Mesothelial cell of epicardium (in vitro differentiated cells): ENCODE data around the gene TNKS1BP1. TPM values are rescaled to one million over a fixed set of nuclear protein-coding genes. Genes with fewer than 3 reads are reported as not detected.

Source experiments
- DNase-seq, 2 experiments: peaks; one replicate each; pipeline ENCODE4 v3.0.0; 2021; ENCODE audit warnings: low spot score in 2 of 2; ENCODE audit not compliant: unreplicated experiment in 2 of 2
- H3K27ac Mint-ChIP-seq: 2 replicates; pipeline ENCODE4 v1.8.0; 2021; ENCODE audit warnings: mixed read lengths
- H3K27me3 Mint-ChIP-seq: 2 replicates; pipeline ENCODE4 v1.8.0; 2021; ENCODE audit warnings: low read depth, mixed read lengths
- H3K36me3 Mint-ChIP-seq: 2 replicates; pipeline ENCODE4 v1.8.0; 2021; ENCODE audit warnings: mixed read lengths
- H3K4me1 Mint-ChIP-seq: 2 replicates; pipeline ENCODE4 v1.8.0; 2021; ENCODE audit warnings: mixed read lengths
- H3K4me3 Mint-ChIP-seq: 2 replicates; pipeline ENCODE4 v1.8.0; 2021; ENCODE audit warnings: mild to moderate bottlenecking, moderate library complexity, mixed read lengths
- H3K9me3 Mint-ChIP-seq: 2 replicates; pipeline ENCODE4 v1.8.0; 2021; ENCODE audit warnings: mixed read lengths
- total RNA-seq: library from RNA; stranded (reverse); gene quantifications from 3 replicates; pipeline ENCODE4 v1.2.1, GENCODE V29; 2021
- TF ChIP-seq, protein P1 (sequence below): fragments of 200-600 bp; sonication (generic); IDR thresholded peaks from one replicate; pipeline ENCODE4 v1.5.0; 2021; ENCODE audit warnings: antibody characterized with exemption; ENCODE audit not compliant: unreplicated experiment

TNKS1BP1 gene
- total RNA-seq, 1 donor from 2014 or later = 216 TPM

DNA sequence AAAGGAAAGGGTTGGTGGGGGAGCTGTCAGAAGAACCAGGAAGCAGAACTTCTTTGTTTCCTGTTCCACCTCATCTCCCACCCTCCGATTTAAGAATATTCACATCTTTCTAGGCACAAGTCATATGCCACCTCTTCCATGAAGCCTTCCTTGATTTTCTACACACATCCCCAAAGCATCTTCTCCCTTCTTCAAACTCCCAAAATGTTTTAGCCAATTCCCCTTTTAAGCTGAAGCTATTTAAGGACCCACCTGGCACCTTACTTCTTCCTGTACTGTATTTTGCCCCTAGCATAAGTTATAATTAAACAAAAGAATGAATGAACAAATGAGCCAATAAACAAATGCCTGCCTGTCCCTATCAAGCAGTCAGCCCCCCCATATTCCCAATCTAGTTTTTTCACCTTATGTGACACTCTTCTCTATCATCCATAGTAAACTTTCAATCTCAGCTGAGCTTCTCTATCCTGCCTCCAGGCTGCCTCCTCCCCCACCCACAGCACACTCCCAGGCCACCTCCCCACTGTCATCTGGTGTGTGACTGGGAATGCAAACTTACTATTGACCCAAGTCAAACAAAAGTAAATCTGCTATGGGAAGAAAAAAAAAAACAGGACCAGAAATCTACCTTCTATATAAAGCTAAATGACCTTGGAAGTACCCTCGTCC is 3.9 kb downstream of the TNKS1BP1 start:
- no peak for DNase-seq
- Mint-ChIP-seq H3K36me3 (peaks cover 17% of the 10 kb centered on the region), H3K27me3 (no peaks in the 10 kb centered on the region), H3K9me3 (no peaks in the 10 kb centered on the region), H3K4me3 (peak overlapping the region; percentile 92), H3K27ac (peak overlapping the region; percentile 98), H3K4me1 (peaks cover 51% of the 10 kb centered on the region)
- TF ChIP-seq, protein P1, sequence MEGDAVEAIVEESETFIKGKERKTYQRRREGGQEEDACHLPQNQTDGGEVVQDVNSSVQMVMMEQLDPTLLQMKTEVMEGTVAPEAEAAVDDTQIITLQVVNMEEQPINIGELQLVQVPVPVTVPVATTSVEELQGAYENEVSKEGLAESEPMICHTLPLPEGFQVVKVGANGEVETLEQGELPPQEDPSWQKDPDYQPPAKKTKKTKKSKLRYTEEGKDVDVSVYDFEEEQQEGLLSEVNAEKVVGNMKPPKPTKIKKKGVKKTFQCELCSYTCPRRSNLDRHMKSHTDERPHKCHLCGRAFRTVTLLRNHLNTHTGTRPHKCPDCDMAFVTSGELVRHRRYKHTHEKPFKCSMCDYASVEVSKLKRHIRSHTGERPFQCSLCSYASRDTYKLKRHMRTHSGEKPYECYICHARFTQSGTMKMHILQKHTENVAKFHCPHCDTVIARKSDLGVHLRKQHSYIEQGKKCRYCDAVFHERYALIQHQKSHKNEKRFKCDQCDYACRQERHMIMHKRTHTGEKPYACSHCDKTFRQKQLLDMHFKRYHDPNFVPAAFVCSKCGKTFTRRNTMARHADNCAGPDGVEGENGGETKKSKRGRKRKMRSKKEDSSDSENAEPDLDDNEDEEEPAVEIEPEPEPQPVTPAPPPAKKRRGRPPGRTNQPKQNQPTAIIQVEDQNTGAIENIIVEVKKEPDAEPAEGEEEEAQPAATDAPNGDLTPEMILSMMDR = no peak

DNA sequence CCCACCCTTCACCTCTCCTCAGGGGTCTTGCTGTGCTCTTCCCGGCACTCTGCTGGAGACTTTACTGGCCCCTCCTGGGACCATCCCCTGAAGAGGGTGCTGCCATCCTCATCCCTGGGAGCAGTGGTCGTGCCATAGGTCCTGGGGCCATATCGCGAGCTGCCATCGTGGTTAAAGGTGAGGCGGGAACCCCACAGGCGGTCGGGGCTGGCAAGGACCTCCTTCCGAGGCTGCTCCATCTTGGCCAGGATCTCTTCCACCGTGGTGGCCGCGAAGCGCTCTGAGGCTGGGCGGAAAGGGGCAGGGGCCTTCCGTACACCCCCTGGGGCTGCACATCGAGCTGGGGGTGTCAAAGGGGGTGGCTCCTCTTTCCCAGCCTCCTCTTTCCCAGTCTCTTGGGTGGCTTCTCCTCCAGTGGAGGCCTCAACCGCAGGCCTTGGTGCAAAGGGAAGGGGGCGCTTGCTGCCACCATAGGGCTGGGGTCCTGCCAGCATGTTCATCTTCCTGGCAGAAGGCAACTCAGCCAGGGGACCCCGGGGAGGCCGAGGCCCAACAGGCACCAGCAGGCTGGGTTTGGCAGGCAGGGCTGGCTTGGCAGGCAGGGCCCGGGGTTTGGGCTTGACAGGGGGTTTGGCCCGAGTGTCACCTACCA is 4.6 kb downstream of the TNKS1BP1 start:
- H3K4me1 Mint-ChIP-seq = peaks cover 44% of the 10 kb centered on the region
- TF ChIP-seq, protein P1 = no peak
- no peak for DNase-seq
- H3K27me3 Mint-ChIP-seq = no peaks in the 10 kb centered on the region
- no peak overlapping the region for H3K27ac Mint-ChIP-seq
- peaks cover 15% of the 10 kb centered on the region for H3K36me3 Mint-ChIP-seq
- H3K4me3 Mint-ChIP-seq = no peak overlapping the region
- no peaks in the 10 kb centered on the region for H3K9me3 Mint-ChIP-seq

DNA sequence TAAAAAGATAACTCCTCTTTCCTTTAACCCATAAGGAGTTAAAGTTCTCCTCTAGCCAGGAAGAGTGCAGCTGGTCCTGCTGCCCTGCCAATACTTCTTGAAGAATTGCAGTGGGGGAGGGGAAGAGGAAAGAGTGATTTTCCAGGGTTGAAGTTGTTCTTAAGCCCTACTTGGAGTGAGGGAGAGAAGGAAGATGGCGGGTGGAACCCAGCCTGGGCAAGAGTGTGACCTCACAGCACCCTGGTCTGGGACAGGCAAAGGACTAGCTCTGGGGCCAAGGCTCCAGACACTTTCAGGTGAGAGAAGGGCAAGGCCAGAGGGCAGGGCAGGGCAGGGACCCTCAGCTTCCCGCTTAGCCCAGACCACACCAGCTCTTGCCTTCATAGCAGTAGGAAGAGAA is 6.6 kb downstream of the TNKS1BP1 start:
- Mint-ChIP-seq H3K27ac (no peak overlapping the region), H3K4me3 (no peak overlapping the region), H3K27me3 (no peaks in the 10 kb centered on the region), H3K36me3 (peaks cover 18% of the 10 kb centered on the region), H3K4me1 (peaks cover 38% of the 10 kb centered on the region), H3K9me3 (no peaks in the 10 kb centered on the region)
- TF ChIP-seq, protein P1 = no peak
- DNase-seq = no peak

DNA sequence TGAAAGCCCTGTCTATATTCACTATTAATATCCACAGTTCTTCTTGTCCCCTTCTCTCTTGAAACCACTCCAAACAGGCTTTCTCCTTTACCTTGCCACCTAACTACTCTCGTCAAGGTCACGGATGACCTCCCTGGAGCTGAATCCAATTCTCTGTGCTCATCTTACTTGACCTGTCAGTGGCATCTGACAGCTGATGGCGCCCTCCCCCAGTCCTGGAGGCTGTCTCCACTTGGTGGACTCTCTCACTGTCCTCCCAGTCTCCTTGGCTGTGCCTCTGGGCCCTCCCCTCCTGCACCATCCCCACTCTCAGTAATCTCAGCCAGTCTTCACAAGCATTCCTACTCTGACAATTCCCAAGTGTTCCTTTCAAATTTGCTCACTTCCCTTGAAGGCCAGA is 8.7 kb downstream of the TNKS1BP1 start:
- no peak for DNase-seq
- H3K4me3 Mint-ChIP-seq = no peak overlapping the region
- H3K27ac Mint-ChIP-seq = no peak overlapping the region
- TF ChIP-seq, protein P1 = no peak
- H3K36me3 Mint-ChIP-seq = peaks cover 18% of the 10 kb centered on the region
- H3K27me3 Mint-ChIP-seq = no peaks in the 10 kb centered on the region
- H3K9me3 Mint-ChIP-seq = no peaks in the 10 kb centered on the region
- peaks cover 30% of the 10 kb centered on the region for H3K4me1 Mint-ChIP-seq

DNA sequence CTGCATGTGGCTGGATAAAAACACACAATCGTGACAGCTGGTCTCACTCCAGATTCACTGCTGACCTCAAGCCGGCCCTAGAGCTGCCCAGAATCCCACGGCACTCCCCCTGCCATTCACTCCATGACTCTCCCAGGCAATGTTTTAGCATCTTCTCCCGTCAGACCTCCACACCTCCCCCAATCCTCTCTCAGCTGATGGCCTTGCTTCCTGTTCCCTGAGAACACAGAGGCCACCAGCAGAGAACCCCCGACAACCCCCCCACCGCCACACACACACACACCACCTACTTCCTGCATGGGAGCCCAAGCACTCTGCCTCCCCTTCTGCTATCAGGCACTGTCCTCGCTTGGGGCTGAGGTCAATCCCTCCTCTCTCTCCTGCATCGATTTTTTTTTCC is 9.3 kb downstream of the TNKS1BP1 start:
- DNase-seq = no peak
- peaks cover 31% of the 10 kb centered on the region for H3K4me1 Mint-ChIP-seq
- TF ChIP-seq, protein P1 = no peak
- H3K36me3 Mint-ChIP-seq = peaks cover 14% of the 10 kb centered on the region
- H3K9me3 Mint-ChIP-seq = no peaks in the 10 kb centered on the region
- H3K27ac Mint-ChIP-seq = no peak overlapping the region
- H3K4me3 Mint-ChIP-seq = no peak overlapping the region
- H3K27me3 Mint-ChIP-seq = no peaks in the 10 kb centered on the region
